Esophagus muscularis mucosa (tissue), 3 donors: ENCODE data around the gene SH3RF3.

Experiments
- POLR2A ChIP-seq: fragments of 450-650 bp; IDR thresholded peaks from one replicate; pipeline ENCODE4 v1.6.1; 2017; ENCODE audit warnings: antibody characterized with exemption, moderate library complexity, mild to moderate bottlenecking, low read depth
- POLR2AphosphoS5 ChIP-seq, 2 donors: sonication (generic); formaldehyde crosslinking; IDR thresholded peaks; one replicate each; pipeline ENCODE4 v1.6.1; 2017; ENCODE audit warnings: antibody characterized with exemption in 2 of 2
- TF ChIP-seq, protein P1 (sequence below), 3 experiments: fragments of 200-600 bp in 2 of 3; fragments of 450-650 bp in 1 of 3; sonication (generic) in 2 of 3; IDR thresholded peaks; one replicate each; pipeline ENCODE4 v1.5.1; 2017 to 2019; ENCODE audit warnings: antibody characterized with exemption in 3 of 3, mild to moderate bottlenecking in 2 of 3, moderate library complexity in 1 of 3

DNA sequence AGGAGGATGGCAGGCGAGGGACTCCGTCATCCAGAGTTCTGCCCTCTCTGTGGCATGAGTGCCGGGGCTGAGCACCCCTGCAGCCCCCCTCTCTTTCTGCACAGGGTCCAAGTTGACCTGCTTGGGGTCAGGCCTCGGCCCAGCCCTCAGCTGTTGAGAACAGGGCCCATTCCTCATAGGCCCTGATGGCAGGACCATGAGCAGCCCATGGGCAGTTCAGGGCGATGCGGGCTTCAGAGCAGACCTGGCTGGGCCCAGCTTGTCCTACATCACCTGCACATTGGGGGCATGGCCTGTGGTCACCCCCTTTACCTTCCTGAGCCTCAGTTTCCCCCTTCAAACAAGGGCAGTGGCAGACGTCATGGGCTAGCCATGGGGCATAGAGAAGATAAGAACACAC is 246.7 kb downstream of the SH3RF3 start:
- TF ChIP-seq, protein P1, sequence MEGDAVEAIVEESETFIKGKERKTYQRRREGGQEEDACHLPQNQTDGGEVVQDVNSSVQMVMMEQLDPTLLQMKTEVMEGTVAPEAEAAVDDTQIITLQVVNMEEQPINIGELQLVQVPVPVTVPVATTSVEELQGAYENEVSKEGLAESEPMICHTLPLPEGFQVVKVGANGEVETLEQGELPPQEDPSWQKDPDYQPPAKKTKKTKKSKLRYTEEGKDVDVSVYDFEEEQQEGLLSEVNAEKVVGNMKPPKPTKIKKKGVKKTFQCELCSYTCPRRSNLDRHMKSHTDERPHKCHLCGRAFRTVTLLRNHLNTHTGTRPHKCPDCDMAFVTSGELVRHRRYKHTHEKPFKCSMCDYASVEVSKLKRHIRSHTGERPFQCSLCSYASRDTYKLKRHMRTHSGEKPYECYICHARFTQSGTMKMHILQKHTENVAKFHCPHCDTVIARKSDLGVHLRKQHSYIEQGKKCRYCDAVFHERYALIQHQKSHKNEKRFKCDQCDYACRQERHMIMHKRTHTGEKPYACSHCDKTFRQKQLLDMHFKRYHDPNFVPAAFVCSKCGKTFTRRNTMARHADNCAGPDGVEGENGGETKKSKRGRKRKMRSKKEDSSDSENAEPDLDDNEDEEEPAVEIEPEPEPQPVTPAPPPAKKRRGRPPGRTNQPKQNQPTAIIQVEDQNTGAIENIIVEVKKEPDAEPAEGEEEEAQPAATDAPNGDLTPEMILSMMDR (IDR thresholded peaks at IDR 0.05), result no peak
- TF ChIP-seq POLR2A (no peak), POLR2AphosphoS5 (IDR thresholded peaks at IDR 0.05) (no peak)
